ENCODE measurements around the gene AVEN. TPM values are rescaled to one million over a fixed set of nuclear protein-coding genes. Genes with fewer than 3 reads are reported as not detected.

AVEN gene
- total and polyA plus RNA-seq, 2 of the 13 experiments (the other 11 are each of a cell fraction or from before 2014, with no cell fraction given): 4.4 to 17.5 TPM

DNA sequence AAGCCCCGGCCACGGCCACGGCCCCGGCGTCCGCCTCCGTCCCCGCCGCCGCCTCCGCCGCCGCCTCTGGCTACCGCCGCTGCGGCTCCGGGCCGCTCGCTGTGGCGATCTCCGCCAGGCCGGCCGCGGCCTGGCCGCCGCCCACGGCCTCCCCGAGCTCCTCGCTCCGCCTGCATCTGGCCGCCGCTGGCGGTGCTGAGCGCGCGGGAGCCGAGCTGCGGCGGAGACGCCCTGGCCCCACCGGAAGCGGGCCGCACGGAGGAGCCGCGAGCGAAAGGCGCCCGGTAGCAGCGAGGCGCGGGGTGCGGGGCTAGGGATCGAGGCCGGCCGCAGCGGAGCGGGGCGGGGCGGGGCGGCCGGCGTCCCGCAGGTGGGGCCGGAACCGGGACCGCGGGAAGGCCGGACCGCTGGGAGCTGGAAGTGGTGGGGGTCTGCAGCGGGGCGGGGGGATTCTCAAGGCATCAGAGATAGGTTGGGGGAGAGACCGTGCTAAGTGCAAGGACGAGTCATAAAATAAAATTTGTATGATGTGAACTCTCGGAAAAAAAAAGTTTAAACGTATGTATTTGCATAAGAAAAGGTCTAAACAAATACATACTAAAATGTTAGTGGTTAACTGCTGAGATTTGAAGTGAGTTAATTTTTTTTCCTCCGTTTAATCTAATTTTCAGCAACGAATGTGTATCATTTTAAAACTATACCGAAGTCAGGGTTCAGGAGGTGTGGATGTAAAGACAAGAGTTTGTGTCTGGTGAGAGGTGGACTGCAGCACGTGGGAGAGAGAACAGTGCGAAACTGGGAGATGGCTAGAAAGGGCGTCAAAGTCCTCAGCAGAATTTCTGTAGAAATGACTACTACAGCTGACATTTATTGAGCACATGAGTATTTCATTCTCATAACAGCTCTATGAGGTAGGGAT lies at the start of gene AVEN (continued):
- TF ChIP-seq, protein P1, sequence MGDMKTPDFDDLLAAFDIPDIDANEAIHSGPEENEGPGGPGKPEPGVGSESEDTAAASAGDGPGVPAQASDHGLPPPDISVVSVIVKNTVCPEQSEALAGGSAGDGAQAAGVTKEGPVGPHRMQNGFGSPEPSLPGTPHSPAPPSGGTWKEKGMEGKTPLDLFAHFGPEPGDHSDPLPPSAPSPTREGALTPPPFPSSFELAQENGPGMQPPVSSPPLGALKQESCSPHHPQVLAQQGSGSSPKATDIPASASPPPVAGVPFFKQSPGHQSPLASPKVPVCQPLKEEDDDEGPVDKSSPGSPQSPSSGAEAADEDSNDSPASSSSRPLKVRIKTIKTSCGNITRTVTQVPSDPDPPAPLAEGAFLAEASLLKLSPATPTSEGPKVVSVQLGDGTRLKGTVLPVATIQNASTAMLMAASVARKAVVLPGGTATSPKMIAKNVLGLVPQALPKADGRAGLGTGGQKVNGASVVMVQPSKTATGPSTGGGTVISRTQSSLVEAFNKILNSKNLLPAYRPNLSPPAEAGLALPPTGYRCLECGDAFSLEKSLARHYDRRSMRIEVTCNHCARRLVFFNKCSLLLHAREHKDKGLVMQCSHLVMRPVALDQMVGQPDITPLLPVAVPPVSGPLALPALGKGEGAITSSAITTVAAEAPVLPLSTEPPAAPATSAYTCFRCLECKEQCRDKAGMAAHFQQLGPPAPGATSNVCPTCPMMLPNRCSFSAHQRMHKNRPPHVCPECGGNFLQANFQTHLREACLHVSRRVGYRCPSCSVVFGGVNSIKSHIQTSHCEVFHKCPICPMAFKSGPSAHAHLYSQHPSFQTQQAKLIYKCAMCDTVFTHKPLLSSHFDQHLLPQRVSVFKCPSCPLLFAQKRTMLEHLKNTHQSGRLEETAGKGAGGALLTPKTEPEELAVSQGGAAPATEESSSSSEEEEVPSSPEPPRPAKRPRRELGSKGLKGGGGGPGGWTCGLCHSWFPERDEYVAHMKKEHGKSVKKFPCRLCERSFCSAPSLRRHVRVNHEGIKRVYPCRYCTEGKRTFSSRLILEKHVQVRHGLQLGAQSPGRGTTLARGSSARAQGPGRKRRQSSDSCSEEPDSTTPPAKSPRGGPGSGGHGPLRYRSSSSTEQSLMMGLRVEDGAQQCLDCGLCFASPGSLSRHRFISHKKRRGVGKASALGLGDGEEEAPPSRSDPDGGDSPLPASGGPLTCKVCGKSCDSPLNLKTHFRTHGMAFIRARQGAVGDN (CRISPR knock-in tag; IDR thresholded peaks at IDR 0.05): peak; percentile 15; the same call in 1 of the 2 replicates
- peak; percentile 78 for TF ChIP-seq ZFX (CRISPR knock-in tag; IDR thresholded peaks at IDR 0.05; ENCODE audit: low read depth)
- TF ChIP-seq PRPF4 (IDR thresholded peaks at IDR 0.05; ENCODE audit: low read depth, low read length, poor library complexity, severe bottlenecking): no peak
- TF ChIP-seq, protein P2, sequence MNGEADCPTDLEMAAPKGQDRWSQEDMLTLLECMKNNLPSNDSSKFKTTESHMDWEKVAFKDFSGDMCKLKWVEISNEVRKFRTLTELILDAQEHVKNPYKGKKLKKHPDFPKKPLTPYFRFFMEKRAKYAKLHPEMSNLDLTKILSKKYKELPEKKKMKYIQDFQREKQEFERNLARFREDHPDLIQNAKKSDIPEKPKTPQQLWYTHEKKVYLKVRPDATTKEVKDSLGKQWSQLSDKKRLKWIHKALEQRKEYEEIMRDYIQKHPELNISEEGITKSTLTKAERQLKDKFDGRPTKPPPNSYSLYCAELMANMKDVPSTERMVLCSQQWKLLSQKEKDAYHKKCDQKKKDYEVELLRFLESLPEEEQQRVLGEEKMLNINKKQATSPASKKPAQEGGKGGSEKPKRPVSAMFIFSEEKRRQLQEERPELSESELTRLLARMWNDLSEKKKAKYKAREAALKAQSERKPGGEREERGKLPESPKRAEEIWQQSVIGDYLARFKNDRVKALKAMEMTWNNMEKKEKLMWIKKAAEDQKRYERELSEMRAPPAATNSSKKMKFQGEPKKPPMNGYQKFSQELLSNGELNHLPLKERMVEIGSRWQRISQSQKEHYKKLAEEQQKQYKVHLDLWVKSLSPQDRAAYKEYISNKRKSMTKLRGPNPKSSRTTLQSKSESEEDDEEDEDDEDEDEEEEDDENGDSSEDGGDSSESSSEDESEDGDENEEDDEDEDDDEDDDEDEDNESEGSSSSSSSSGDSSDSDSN (CRISPR knock-in tag; IDR thresholded peaks at IDR 0.05): peak; percentile 60; the same call in 1 of the 2 replicates
- TF ChIP-seq, protein P3, sequence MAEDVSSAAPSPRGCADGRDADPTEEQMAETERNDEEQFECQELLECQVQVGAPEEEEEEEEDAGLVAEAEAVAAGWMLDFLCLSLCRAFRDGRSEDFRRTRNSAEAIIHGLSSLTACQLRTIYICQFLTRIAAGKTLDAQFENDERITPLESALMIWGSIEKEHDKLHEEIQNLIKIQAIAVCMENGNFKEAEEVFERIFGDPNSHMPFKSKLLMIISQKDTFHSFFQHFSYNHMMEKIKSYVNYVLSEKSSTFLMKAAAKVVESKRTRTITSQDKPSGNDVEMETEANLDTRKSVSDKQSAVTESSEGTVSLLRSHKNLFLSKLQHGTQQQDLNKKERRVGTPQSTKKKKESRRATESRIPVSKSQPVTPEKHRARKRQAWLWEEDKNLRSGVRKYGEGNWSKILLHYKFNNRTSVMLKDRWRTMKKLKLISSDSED (CRISPR knock-in tag; IDR thresholded peaks at IDR 0.05): no peak
- TF ChIP-seq, protein P4, sequence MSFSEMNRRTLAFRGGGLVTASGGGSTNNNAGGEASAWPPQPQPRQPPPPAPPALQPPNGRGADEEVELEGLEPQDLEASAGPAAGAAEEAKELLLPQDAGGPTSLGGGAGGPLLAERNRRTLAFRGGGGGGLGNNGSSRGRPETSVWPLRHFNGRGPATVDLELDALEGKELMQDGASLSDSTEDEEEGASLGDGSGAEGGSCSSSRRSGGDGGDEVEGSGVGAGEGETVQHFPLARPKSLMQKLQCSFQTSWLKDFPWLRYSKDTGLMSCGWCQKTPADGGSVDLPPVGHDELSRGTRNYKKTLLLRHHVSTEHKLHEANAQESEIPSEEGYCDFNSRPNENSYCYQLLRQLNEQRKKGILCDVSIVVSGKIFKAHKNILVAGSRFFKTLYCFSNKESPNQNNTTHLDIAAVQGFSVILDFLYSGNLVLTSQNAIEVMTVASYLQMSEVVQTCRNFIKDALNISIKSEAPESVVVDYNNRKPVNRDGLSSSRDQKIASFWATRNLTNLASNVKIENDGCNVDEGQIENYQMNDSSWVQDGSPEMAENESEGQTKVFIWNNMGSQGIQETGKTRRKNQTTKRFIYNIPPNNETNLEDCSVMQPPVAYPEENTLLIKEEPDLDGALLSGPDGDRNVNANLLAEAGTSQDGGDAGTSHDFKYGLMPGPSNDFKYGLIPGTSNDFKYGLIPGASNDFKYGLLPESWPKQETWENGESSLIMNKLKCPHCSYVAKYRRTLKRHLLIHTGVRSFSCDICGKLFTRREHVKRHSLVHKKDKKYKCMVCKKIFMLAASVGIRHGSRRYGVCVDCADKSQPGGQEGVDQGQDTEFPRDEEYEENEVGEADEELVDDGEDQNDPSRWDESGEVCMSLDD (CRISPR knock-in tag; IDR thresholded peaks at IDR 0.05; ENCODE audit: borderline replicate concordance): no peak
- TF ChIP-seq GABPA (IDR thresholded peaks at IDR 0.05; ENCODE audit: low read depth, low read length): peak; percentile 49; the same call in 1 of the 2 replicates
- TF ChIP-seq GABPA (CRISPR knock-in tag; IDR thresholded peaks at IDR 0.05; ENCODE audit: low read depth): no peak
- TF ChIP-seq, protein P5, sequence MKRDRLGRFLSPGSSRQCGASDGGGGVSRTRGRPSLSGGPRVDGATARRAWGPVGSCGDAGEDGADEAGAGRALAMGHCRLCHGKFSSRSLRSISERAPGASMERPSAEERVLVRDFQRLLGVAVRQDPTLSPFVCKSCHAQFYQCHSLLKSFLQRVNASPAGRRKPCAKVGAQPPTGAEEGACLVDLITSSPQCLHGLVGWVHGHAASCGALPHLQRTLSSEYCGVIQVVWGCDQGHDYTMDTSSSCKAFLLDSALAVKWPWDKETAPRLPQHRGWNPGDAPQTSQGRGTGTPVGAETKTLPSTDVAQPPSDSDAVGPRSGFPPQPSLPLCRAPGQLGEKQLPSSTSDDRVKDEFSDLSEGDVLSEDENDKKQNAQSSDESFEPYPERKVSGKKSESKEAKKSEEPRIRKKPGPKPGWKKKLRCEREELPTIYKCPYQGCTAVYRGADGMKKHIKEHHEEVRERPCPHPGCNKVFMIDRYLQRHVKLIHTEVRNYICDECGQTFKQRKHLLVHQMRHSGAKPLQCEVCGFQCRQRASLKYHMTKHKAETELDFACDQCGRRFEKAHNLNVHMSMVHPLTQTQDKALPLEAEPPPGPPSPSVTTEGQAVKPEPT (CRISPR knock-in tag; IDR thresholded peaks at IDR 0.05; ENCODE audit: low read depth): no peak
- no peak for TF ChIP-seq TBL1XR1 (IDR thresholded peaks at IDR 0.05; ENCODE audit: borderline replicate concordance, low read length, partially characterized antibody)
- TF ChIP-seq PTBP1 (IDR thresholded peaks at IDR 0.05; ENCODE audit: low read depth, low read length, poor library complexity, severe bottlenecking): no peak
- TF ChIP-seq, protein P6, sequence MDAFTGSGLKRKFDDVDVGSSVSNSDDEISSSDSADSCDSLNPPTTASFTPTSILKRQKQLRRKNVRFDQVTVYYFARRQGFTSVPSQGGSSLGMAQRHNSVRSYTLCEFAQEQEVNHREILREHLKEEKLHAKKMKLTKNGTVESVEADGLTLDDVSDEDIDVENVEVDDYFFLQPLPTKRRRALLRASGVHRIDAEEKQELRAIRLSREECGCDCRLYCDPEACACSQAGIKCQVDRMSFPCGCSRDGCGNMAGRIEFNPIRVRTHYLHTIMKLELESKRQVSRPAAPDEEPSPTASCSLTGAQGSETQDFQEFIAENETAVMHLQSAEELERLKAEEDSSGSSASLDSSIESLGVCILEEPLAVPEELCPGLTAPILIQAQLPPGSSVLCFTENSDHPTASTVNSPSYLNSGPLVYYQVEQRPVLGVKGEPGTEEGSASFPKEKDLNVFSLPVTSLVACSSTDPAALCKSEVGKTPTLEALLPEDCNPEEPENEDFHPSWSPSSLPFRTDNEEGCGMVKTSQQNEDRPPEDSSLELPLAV (CRISPR knock-in tag; conservative IDR thresholded peaks at IDR 0.05; ENCODE audit: low read depth): peak; percentile 39; the same call in 1 of the 2 replicates

All from HepG2 (cell line).